Measurements from ENCODE around the gene IMP4. TPM values are rescaled to one million over a fixed set of nuclear protein-coding genes. Genes with fewer than 3 reads are reported as not detected.

Gene IMP4
- total and polyA plus RNA-seq, 2 donors (not counting 3 experiments of a cell fraction or from before 2014, with no cell fraction given): 74.0 to 149 TPM

DNA sequence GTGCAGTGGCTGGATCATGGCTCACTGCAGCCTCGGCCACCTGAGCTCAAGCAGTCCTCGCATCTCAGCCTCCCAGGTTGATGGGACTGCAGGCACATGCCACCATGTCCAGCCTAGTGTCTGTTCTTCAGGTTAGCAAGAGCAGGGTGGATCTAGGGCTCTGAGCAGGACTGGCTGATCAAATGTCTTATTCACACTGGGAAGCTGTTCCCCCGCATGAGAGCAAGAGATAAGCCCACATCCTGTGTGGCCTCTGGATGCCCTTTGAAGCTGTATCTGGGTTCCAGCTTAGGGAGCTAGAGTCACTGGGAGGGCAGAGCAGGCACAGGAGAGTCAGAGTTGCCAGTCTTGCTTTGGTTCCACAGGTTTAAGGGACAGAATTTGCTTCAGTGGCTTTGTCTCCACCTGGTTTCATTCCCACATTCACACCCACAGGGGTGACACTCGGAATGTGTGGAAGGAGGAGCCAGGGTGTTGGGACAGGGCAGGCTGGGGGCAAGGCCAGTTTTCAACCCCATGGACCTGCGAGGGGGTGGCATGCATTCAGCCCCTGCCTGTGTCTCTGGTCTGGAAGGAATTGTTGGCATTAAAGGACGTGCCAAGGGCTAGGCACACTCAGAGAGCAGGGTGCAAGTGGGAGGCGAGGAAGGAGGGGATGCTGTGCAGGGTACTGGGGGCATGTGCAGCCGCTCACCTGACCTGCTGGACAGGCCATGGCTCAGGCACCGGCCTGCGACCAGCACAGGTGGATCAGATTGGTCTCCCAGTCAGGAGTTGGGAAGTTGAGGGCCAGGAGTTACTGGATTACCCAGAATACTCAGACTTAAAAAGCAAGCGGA lies 37.6 kb downstream of the IMP4 start:
- dilution Hi-C loops (cut with MboI; ENCODE audit: extremely low pct_ligation_motif_present, low sequenced_read_pairs) (no loop called here), intact Hi-C loops (cut with micrococcal nuclease) (no loop called here)
- H3K4me2 ChIP-seq (ENCODE audit: insufficient read depth, low read length): no peak overlapping the region
- no peaks in the 10 kb centered on the region for H3K27me3 ChIP-seq (ENCODE audit: control insufficient read depth in 2 of 2, insufficient read depth in 2 of 2, low read length in 2 of 2)
- POLR2A ChIA-PET: no interaction called here
- H3K4me1 ChIP-seq (ENCODE audit: control insufficient read depth, extremely low read depth, insufficient read depth, low read length): no peaks in the 10 kb centered on the region
- H3K9me1 ChIP-seq (replicated peaks; ENCODE audit: control insufficient read depth, extremely low read depth, insufficient read depth, low read length): no peaks in the 10 kb centered on the region
- H3K36me3 ChIP-seq (ENCODE audit: control insufficient read depth in 2 of 2, extremely low read depth in 1 of 2, insufficient read depth in 2 of 2, low read length in 2 of 2): no peaks in the 10 kb centered on the region
- H3K9ac ChIP-seq (replicated peaks; ENCODE audit: extremely low read depth, insufficient read depth, low read length): no peak overlapping the region
- no TSS peak for BruUV-seq (replicated peaks)
- H4K20me1 ChIP-seq (replicated peaks; ENCODE audit: control insufficient read depth, extremely low read depth, insufficient read depth, low read length): no peaks in the 10 kb centered on the region
- no peak overlapping the region for H2AFZ ChIP-seq (ENCODE audit: low read depth, low read length)
- no peaks in the 10 kb centered on the region for H3K9me3 ChIP-seq (replicated peaks; ENCODE audit: control insufficient read depth, insufficient read depth, low read length)
- TF ChIP-seq POLR2AphosphoS5 (IDR thresholded peaks at IDR 0.05; ENCODE audit: insufficient read depth, low read depth, low read length) (no peak), EZH2 (IDR thresholded peaks at IDR 0.05; ENCODE audit: borderline replicate concordance, low read depth, low read length, severe bottlenecking) (no peak), GATA2 (IDR thresholded peaks at IDR 0.05; ENCODE audit: insufficient read depth, insufficient read length, low read depth, low read length) (no peak), MYC (IDR thresholded peaks at IDR 0.05; ENCODE audit: low read depth, low read length) (no peak), JUN (IDR thresholded peaks at IDR 0.05; ENCODE audit: borderline replicate concordance, insufficient read depth, insufficient read length, low read depth) (no peak), POLR2A (IDR thresholded peaks at IDR 0.05; ENCODE audit: low read depth, low read length) (no peak), FOS (IDR thresholded peaks at IDR 0.05; ENCODE audit: borderline replicate concordance, insufficient read depth, low read length) (no peak)
- TF ChIP-seq, protein P1, sequence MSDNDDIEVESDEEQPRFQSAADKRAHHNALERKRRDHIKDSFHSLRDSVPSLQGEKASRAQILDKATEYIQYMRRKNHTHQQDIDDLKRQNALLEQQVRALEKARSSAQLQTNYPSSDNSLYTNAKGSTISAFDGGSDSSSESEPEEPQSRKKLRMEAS (IDR thresholded peaks at IDR 0.05; ENCODE audit: insufficient read depth, insufficient read length): no peak
- TF ChIP-seq, protein P2, sequence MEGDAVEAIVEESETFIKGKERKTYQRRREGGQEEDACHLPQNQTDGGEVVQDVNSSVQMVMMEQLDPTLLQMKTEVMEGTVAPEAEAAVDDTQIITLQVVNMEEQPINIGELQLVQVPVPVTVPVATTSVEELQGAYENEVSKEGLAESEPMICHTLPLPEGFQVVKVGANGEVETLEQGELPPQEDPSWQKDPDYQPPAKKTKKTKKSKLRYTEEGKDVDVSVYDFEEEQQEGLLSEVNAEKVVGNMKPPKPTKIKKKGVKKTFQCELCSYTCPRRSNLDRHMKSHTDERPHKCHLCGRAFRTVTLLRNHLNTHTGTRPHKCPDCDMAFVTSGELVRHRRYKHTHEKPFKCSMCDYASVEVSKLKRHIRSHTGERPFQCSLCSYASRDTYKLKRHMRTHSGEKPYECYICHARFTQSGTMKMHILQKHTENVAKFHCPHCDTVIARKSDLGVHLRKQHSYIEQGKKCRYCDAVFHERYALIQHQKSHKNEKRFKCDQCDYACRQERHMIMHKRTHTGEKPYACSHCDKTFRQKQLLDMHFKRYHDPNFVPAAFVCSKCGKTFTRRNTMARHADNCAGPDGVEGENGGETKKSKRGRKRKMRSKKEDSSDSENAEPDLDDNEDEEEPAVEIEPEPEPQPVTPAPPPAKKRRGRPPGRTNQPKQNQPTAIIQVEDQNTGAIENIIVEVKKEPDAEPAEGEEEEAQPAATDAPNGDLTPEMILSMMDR (IDR thresholded peaks at IDR 0.05; ENCODE audit: extremely low read depth in 1 of 2, insufficient read depth in 1 of 2, low read depth in 1 of 2, low read length in 2 of 2): no peak
- H3K27ac ChIP-seq (ENCODE audit: insufficient read depth, low read depth, low read length): no peak overlapping the region
- no peak overlapping the region for H3K4me3 ChIP-seq (replicated peaks in 1 of 3; ENCODE audit: insufficient read depth in 1 of 3, low read depth in 1 of 3, low read length in 3 of 3)
- H3K79me2 ChIP-seq (ENCODE audit: control insufficient read depth, insufficient read depth, low read length): no peaks in the 10 kb centered on the region
- FAIRE-seq (no peak), DNase-seq (ENCODE audit: low read depth, low spot score) (no peak)
- CTCF ChIA-PET: interaction anchor here (0.6 kb wide), 1 partner anchor 8 kb away, joined by 3 read pairs; no protein-coding TSS in a partner anchor

Data from endothelial cell of umbilical vein (primary cell).